M059J (cell line): ENCODE measurements around the gene KIF25. TPM values are rescaled to one million over a fixed set of nuclear protein-coding genes. Genes with fewer than 3 reads are reported as not detected.
"Not testable (repeated sequence)": the region's sequence is repeated elsewhere in the genome, so short reads cannot be mapped to it uniquely, and the experiment has no call there.

Experiments
- DNase-seq: peaks from one replicate; pipeline ENCODE4 v3.0.0-alpha.2; 2012; ENCODE audit warnings: low read depth
- total RNA-seq: library from RNA; depleted of rRNA; stranded (reverse); fragments of >200 nt; shearing (Covaris generic); gene quantifications from 2 replicates; pipeline ENCODE4 v1.2.3, GENCODE V29; 2014

Gene KIF25
- total RNA-seq, 1 experiment from 2014 or later = not detected

- no peak for DNase-seq
Measured at GRCh38 chr6:167995731-167996151, 1.7 kb upstream of the KIF25 start.

- no peak for DNase-seq
Measured at GRCh38 chr6:167996424-167997199, 859 bp upstream of the KIF25 start.

- no peak for DNase-seq
Measured at GRCh38 chr6:167998215-167998614, 744 bp downstream of the KIF25 start.

GRCh38 chr6:168000198-168001028 lies 2.9 kb downstream of the KIF25 start:
- DNase-seq = no peak

GRCh38 chr6:168001029-168001332 lies 3.5 kb downstream of the KIF25 start:
- no peak for DNase-seq

GRCh38 chr6:168001514-168001913 lies 4.0 kb downstream of the KIF25 start:
- not testable (repeated sequence) for DNase-seq

- DNase-seq = no peak
Measured at GRCh38 chr6:168002804-168003203, 5.3 kb downstream of the KIF25 start.

GRCh38 chr6:168004023-168004422 lies 6.6 kb downstream of the KIF25 start:
- no peak for DNase-seq

- DNase-seq = no peak
Measured at GRCh38 chr6:168004945-168005344, 7.5 kb downstream of the KIF25 start.

- no peak for DNase-seq
Measured at GRCh38 chr6:168005796-168006195, 8.3 kb downstream of the KIF25 start.

- DNase-seq = peak; percentile 99
Measured at GRCh38 chr6:168007592-168008338, 10.3 kb downstream of the KIF25 start.

GRCh38 chr6:168009331-168009730 lies 11.9 kb downstream of the KIF25 start:
- DNase-seq = no peak

- no peak for DNase-seq
Measured at GRCh38 chr6:168011291-168011690, 13.8 kb downstream of the KIF25 start.

- DNase-seq = no peak
Measured at GRCh38 chr6:168012431-168013249, 15.2 kb downstream of the KIF25 start.

- no peak for DNase-seq
Measured at GRCh38 chr6:168013250-168013915, 15.9 kb downstream of the KIF25 start.

- no peak for DNase-seq
Measured at GRCh38 chr6:168014428-168014827, 17.0 kb downstream of the KIF25 start.

GRCh38 chr6:168015009-168015408 lies 17.5 kb downstream of the KIF25 start:
- DNase-seq = no peak

- no peak for DNase-seq
Measured at GRCh38 chr6:168015482-168016175, 18.2 kb downstream of the KIF25 start.

- DNase-seq = no peak
Measured at GRCh38 chr6:168016176-168016620, 18.7 kb downstream of the KIF25 start.
